ENCODE measurements around the gene KIAA0319L. TPM values are rescaled to one million over a fixed set of nuclear protein-coding genes. Genes with fewer than 3 reads are reported as not detected.

The KIAA0319L gene
- polyA plus RNA-seq, 1 donor (not counting 4 experiments of a cell fraction or from before 2014, with no cell fraction given): 23.8 TPM

DNA sequence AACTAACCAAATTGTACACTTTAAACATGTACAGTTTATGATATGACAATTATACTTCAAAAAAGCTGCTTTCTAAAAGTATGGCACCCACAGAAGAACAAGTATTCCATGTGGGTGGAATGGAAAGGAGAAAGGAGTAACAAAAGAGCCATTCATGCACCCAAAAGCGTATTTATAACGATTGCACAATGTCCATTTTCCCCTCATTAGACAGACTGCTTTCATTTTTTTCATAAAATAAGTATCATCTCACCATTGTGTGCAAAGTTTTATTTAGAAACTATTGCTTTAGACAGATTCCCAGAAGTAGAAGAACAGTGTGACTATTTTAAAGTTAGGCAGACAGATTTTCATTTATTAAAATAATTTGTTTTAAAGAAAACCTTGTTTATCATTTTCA, 59.6 kb downstream of the KIAA0319L start:
- Histone ChIP-seq H3K9me3 (ENCODE audit: control insufficient read depth, low read depth, low read length) (no peaks in the 10 kb centered on the region), H3K4me2 (ENCODE audit: control insufficient read depth, extremely low read depth, insufficient read depth, low read depth, low read length) (no peak overlapping the region), H3K9ac (ENCODE audit: control insufficient read depth, extremely low read depth, insufficient read depth, low read length) (no peak overlapping the region), H3K36me3 (ENCODE audit: control insufficient read depth in 2 of 2, extremely low read depth in 1 of 2, insufficient read depth in 2 of 2, low read length in 2 of 2) (no peaks in the 10 kb centered on the region), H3K4me3 (ENCODE audit: control insufficient read depth in 2 of 3, extremely low read depth in 1 of 3, insufficient read depth in 2 of 3, low read depth in 1 of 3, low read length in 3 of 3) (no peak overlapping the region), H3K9me1 (ENCODE audit: control insufficient read depth, extremely low read depth, insufficient read depth, low read length) (no peaks in the 10 kb centered on the region), H3K79me2 (ENCODE audit: control insufficient read depth, insufficient read depth, low read length) (no peaks in the 10 kb centered on the region), H4K20me1 (ENCODE audit: control insufficient read depth, extremely low read depth, insufficient read depth, low read length) (no peaks in the 10 kb centered on the region), H2AFZ (ENCODE audit: control insufficient read depth, low read length) (no peak overlapping the region), H3K4me1 (ENCODE audit: control insufficient read depth, extremely low read depth, insufficient read depth, low read length) (no peaks in the 10 kb centered on the region), H3K27ac (ENCODE audit: control insufficient read depth, insufficient read depth, low read length) (no peak overlapping the region), H3K27me3 (ENCODE audit: control insufficient read depth, extremely low read depth, insufficient read depth, low read length) (no peaks in the 10 kb centered on the region)
- no peak for DNase-seq (ENCODE audit: low read depth, low spot score)
- dilution Hi-C loops (cut with MboI; ENCODE audit: extremely low pct_ligation_motif_present, low sequenced_read_pairs): no loop called here
- TF ChIP-seq, protein P1, sequence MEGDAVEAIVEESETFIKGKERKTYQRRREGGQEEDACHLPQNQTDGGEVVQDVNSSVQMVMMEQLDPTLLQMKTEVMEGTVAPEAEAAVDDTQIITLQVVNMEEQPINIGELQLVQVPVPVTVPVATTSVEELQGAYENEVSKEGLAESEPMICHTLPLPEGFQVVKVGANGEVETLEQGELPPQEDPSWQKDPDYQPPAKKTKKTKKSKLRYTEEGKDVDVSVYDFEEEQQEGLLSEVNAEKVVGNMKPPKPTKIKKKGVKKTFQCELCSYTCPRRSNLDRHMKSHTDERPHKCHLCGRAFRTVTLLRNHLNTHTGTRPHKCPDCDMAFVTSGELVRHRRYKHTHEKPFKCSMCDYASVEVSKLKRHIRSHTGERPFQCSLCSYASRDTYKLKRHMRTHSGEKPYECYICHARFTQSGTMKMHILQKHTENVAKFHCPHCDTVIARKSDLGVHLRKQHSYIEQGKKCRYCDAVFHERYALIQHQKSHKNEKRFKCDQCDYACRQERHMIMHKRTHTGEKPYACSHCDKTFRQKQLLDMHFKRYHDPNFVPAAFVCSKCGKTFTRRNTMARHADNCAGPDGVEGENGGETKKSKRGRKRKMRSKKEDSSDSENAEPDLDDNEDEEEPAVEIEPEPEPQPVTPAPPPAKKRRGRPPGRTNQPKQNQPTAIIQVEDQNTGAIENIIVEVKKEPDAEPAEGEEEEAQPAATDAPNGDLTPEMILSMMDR (optimal IDR thresholded peaks at IDR 0.05 in 1 of 3, IDR thresholded peaks at IDR 0.05 in 1 of 3, conservative IDR thresholded peaks at IDR 0.05 in 1 of 3; ENCODE audit: extremely low read depth in 1 of 3, insufficient read depth in 2 of 3, low read length in 3 of 3): no peak
- no peak for TF ChIP-seq EZH2 (IDR thresholded peaks at IDR 0.05; ENCODE audit: low read length)
- no peak for FAIRE-seq

DNA sequence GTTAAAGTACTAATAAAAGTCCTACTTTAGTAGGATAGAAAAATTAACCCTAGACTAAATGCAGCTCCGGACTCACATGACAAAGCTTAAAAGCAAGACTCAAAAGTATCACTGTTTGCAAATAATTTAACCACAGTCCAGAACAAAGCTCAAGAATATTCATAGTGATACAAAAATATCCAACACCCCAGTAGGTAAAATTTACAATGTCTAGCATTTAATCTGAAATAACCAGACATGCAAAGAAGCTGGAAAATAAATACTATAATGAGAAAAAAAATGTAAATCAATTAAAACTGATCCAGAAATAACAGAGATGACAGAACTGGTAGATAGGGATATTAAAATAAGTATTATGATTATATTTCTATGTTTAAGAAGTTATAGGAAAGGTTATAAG, 67.0 kb downstream of the KIAA0319L start:
- FAIRE-seq (no peak), DNase-seq (ENCODE audit: low read depth, low spot score) (no peak)
- no peak overlapping the region for H3K27ac ChIP-seq (ENCODE audit: control insufficient read depth, insufficient read depth, low read length)
- no peaks in the 10 kb centered on the region for H3K9me1 ChIP-seq (ENCODE audit: control insufficient read depth, extremely low read depth, insufficient read depth, low read length)
- H4K20me1 ChIP-seq (ENCODE audit: control insufficient read depth, extremely low read depth, insufficient read depth, low read length): no peaks in the 10 kb centered on the region
- no peak overlapping the region for H3K9ac ChIP-seq (ENCODE audit: control insufficient read depth, extremely low read depth, insufficient read depth, low read length)
- H3K36me3 ChIP-seq (ENCODE audit: control insufficient read depth in 2 of 2, extremely low read depth in 1 of 2, insufficient read depth in 2 of 2, low read length in 2 of 2): no peaks in the 10 kb centered on the region
- no peak overlapping the region for H3K4me3 ChIP-seq (ENCODE audit: control insufficient read depth in 2 of 3, extremely low read depth in 1 of 3, insufficient read depth in 2 of 3, low read depth in 1 of 3, low read length in 3 of 3)
- no peaks in the 10 kb centered on the region for H3K9me3 ChIP-seq (ENCODE audit: control insufficient read depth, low read depth, low read length)
- H2AFZ ChIP-seq (ENCODE audit: control insufficient read depth, low read length): no peak overlapping the region
- H3K79me2 ChIP-seq (ENCODE audit: control insufficient read depth, insufficient read depth, low read length): no peaks in the 10 kb centered on the region
- no peaks in the 10 kb centered on the region for H3K27me3 ChIP-seq (ENCODE audit: control insufficient read depth, extremely low read depth, insufficient read depth, low read length)
- no peak overlapping the region for H3K4me2 ChIP-seq (ENCODE audit: control insufficient read depth, extremely low read depth, insufficient read depth, low read depth, low read length)
- no peak for TF ChIP-seq EZH2 (IDR thresholded peaks at IDR 0.05; ENCODE audit: low read length)
- no peaks in the 10 kb centered on the region for H3K4me1 ChIP-seq (ENCODE audit: control insufficient read depth, extremely low read depth, insufficient read depth, low read length)
- dilution Hi-C loops (cut with MboI; ENCODE audit: extremely low pct_ligation_motif_present, low sequenced_read_pairs): no loop called here

DNA sequence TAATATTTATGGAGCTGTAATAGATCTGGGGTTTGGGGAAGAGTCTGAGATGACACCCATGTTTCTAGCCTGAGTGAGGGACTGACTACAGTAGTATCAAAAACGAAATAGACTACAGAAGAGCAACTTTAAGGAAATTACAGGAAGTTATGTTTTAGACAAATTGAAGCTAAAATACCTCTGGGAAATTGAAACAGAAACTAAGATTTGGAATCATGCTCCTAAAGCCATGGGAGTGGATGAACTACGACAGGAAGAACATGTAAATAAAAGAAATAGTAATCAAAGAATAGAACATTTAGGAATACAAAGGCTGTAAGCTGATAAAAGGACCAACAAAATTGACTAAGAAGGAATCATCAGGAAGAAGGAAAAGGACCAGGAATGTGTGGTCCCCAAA, 68.9 kb downstream of the KIAA0319L start:
- Histone ChIP-seq H3K4me1 (ENCODE audit: control insufficient read depth, extremely low read depth, insufficient read depth, low read length) (no peaks in the 10 kb centered on the region), H3K27ac (ENCODE audit: control insufficient read depth, insufficient read depth, low read length) (no peak overlapping the region), H3K9me1 (ENCODE audit: control insufficient read depth, extremely low read depth, insufficient read depth, low read length) (no peaks in the 10 kb centered on the region), H3K36me3 (ENCODE audit: control insufficient read depth in 2 of 2, extremely low read depth in 1 of 2, insufficient read depth in 2 of 2, low read length in 2 of 2) (no peaks in the 10 kb centered on the region), H3K79me2 (ENCODE audit: control insufficient read depth, insufficient read depth, low read length) (no peaks in the 10 kb centered on the region), H3K4me3 (ENCODE audit: control insufficient read depth in 2 of 3, extremely low read depth in 1 of 3, insufficient read depth in 2 of 3, low read depth in 1 of 3, low read length in 3 of 3) (no peak overlapping the region), H3K9me3 (ENCODE audit: control insufficient read depth, low read depth, low read length) (no peaks in the 10 kb centered on the region), H3K4me2 (ENCODE audit: control insufficient read depth, extremely low read depth, insufficient read depth, low read depth, low read length) (no peak overlapping the region), H3K9ac (ENCODE audit: control insufficient read depth, extremely low read depth, insufficient read depth, low read length) (no peak overlapping the region), H4K20me1 (ENCODE audit: control insufficient read depth, extremely low read depth, insufficient read depth, low read length) (no peaks in the 10 kb centered on the region), H3K27me3 (ENCODE audit: control insufficient read depth, extremely low read depth, insufficient read depth, low read length) (no peaks in the 10 kb centered on the region), H2AFZ (ENCODE audit: control insufficient read depth, low read length) (no peak overlapping the region)
- dilution Hi-C loops (cut with MboI; ENCODE audit: extremely low pct_ligation_motif_present, low sequenced_read_pairs): no loop called here
- no peak for FAIRE-seq
- no peak for DNase-seq (ENCODE audit: low read depth, low spot score)
- TF ChIP-seq, protein P1 (optimal IDR thresholded peaks at IDR 0.05 in 1 of 3, IDR thresholded peaks at IDR 0.05 in 1 of 3, conservative IDR thresholded peaks at IDR 0.05 in 1 of 3; ENCODE audit: extremely low read depth in 1 of 3, insufficient read depth in 2 of 3, low read length in 3 of 3): no peak
- TF ChIP-seq EZH2 (IDR thresholded peaks at IDR 0.05; ENCODE audit: low read length): no peak

Measured in keratinocyte (primary cell).